HT1080 (cell line): ENCODE data around the gene MMP17. TPM values are rescaled to one million over a fixed set of nuclear protein-coding genes. Genes with fewer than 3 reads are reported as not detected.

Experiments
- DNase-seq: peaks from one replicate; pipeline ENCODE4 v3.0.0-alpha.2; 2015; ENCODE audit warnings: low read depth
- small RNA-seq: library from RNA; depleted of rRNA; stranded (forward); fragments of <200 nt; gene quantifications from one replicate; pipeline ENCODE3, GENCODE V24; 2014
- total RNA-seq: library from RNA; depleted of rRNA; stranded (reverse); fragments of >200 nt; shearing (Covaris generic); gene quantifications from 2 replicates; pipeline ENCODE4 v1.2.3, GENCODE V29; 2014; rRNA removed

Gene MMP17
- total RNA-seq, 1 experiment from 2014 or later = 32.3 TPM

GRCh38 chr12:131892711-131893604 lies 64.8 kb downstream of the MMP17 start:
- DNase-seq = no peak

- DNase-seq = no peak
Observed at GRCh38 chr12:131893605-131894312, 65.6 kb downstream of the MMP17 start.

GRCh38 chr12:131894313-131894860 lies 66.2 kb downstream of the MMP17 start, which contains the start of gene ULK1:
ULK1 (plus strand) TSS chr12:131894622; CDS start chr12:131895002, 380 bp downstream.
- DNase-seq = peak; percentile 72

GRCh38 chr12:131894981-131895639 lies 66.9 kb downstream of the MMP17 start:
- no peak for DNase-seq

- DNase-seq = no peak
Observed at GRCh38 chr12:131895640-131896079, 67.5 kb downstream of the MMP17 start.

GRCh38 chr12:131896080-131896810 lies 68.1 kb downstream of the MMP17 start:
- peak; percentile 87 for DNase-seq

GRCh38 chr12:131896811-131897270 lies 68.6 kb downstream of the MMP17 start:
- no peak for DNase-seq

- no peak for DNase-seq
Observed at GRCh38 chr12:131897276-131897675, 69.1 kb downstream of the MMP17 start.

- no peak for DNase-seq
Observed at GRCh38 chr12:131897875-131898274, 69.7 kb downstream of the MMP17 start.

- DNase-seq = no peak
Observed at GRCh38 chr12:131900397-131900796, 72.2 kb downstream of the MMP17 start.

Small RNA genes within 50 kb of the gene (small RNA-seq; reads per million reads assigned to genes)
- gene RNA5SP378 (not detected), gene RNU6-1017P (not detected)

Other genes starting within 250 kb of the MMP17 start
- 31.0 and 31.6 TPM in 2 replicates for gene SFSWAP, start 117.3 kb upstream of the MMP17 start, total RNA-seq
- gene ULK1, start 66.2 kb downstream of the MMP17 start, total RNA-seq = 1.8 and 4.6 TPM in 2 replicates
- 30.5 and 42.1 TPM in 2 replicates for gene PUS1, start 100.9 kb downstream of the MMP17 start, total RNA-seq
- 8.0 and 10.8 TPM in 2 replicates for gene EP400, start 121.5 kb downstream of the MMP17 start, total RNA-seq